ENCODE measurements around the gene RNF150. TPM values are rescaled to one million over a fixed set of nuclear protein-coding genes. Genes with fewer than 3 reads are reported as not detected.

The RNF150 gene
- total and polyA plus RNA-seq, 9 donors: 7.6 to 43.2 (median 31.2) TPM

DNA sequence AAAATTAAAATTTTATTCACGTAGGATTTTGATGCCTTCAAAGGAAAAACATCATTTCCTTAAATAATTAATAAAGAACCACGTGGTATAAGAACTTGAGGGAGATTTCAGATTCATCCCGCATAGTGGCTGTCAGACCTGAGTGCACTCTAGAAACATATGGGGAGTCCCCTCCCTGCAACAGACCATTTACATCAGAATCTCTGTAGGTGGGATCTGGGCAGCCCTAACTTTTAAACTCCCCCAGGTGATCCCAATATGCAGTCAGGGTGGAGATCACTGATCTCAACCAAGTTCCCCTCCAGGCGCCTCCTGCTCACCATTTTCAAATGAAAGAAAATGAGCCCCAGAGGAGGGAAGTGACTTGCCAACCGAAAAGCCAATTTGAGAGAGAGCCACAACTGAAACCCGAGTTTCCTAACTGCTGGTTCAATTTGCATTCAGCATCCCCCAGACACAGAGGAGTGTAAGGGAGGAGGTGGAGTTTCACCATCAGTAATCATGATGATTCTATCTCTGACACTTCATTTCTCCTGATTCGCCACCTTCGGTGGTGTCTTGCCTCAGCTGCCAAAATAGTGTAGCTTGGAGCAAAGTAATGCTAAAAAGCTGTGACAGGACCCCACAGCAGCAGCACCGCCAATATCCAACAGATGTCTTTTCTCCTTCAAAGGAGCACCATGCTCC is 11.4 kb downstream of the RNF150 start:
- TF ChIP-seq EP300 (IDR thresholded peaks at IDR 0.05) (no peak), POLR2A (IDR thresholded peaks at IDR 0.05) (no peak)
- TF ChIP-seq, protein P1, sequence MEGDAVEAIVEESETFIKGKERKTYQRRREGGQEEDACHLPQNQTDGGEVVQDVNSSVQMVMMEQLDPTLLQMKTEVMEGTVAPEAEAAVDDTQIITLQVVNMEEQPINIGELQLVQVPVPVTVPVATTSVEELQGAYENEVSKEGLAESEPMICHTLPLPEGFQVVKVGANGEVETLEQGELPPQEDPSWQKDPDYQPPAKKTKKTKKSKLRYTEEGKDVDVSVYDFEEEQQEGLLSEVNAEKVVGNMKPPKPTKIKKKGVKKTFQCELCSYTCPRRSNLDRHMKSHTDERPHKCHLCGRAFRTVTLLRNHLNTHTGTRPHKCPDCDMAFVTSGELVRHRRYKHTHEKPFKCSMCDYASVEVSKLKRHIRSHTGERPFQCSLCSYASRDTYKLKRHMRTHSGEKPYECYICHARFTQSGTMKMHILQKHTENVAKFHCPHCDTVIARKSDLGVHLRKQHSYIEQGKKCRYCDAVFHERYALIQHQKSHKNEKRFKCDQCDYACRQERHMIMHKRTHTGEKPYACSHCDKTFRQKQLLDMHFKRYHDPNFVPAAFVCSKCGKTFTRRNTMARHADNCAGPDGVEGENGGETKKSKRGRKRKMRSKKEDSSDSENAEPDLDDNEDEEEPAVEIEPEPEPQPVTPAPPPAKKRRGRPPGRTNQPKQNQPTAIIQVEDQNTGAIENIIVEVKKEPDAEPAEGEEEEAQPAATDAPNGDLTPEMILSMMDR (IDR thresholded peaks at IDR 0.05): no peak
- WGBS, 3 donors: 77 to 85% (median 81%) methylated on average over 9 of the region's 9 CpGs
- DNase-seq: no peak
- Histone ChIP-seq H3K4me1 (ENCODE audit: insufficient read depth) (peaks cover 3% of the 10 kb centered on the region), H3K27ac (no peak overlapping the region), H3K4me3 (no peak overlapping the region), H3K36me3 (no peaks in the 10 kb centered on the region), H3K9me3 (no peaks in the 10 kb centered on the region), H3K27me3 (no peaks in the 10 kb centered on the region)
- intact Hi-C loops (cut with DNase I): no loop called here

DNA sequence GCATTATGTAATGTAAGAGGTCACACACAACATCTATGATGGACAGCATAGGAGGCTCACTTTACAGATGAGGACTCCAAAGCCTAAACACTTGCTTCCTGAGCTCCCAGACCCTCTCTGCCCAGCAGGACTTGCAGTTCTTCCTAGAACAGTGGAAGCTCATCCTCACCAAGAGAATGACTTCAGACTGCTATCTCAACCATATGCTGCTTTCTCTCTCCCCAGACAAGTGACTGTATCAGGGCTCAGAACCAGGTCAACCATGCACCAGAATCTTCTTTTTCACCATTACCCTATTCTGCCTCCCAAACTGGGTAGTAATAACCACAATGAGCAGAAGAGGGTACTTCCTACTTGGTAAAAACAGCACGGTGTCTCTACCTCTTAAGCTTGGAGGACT is 12.2 kb downstream of the RNF150 start:
- H3K27ac ChIP-seq: no peak overlapping the region
- DNase-seq: no peak
- no peaks in the 10 kb centered on the region for H3K9me3 ChIP-seq
- WGBS, 3 donors: 91 to 97% (median 94%) methylated on average over 1 of the region's 1 CpG
- TF ChIP-seq, protein P1 (IDR thresholded peaks at IDR 0.05): no peak
- TF ChIP-seq POLR2A (IDR thresholded peaks at IDR 0.05): no peak
- no peak for TF ChIP-seq EP300 (IDR thresholded peaks at IDR 0.05)
- H3K4me3 ChIP-seq: no peak overlapping the region
- intact Hi-C loops (cut with DNase I): no loop called here
- H3K27me3 ChIP-seq: no peaks in the 10 kb centered on the region
- H3K4me1 ChIP-seq (ENCODE audit: insufficient read depth): peaks cover 1% of the 10 kb centered on the region
- no peaks in the 10 kb centered on the region for H3K36me3 ChIP-seq

DNA sequence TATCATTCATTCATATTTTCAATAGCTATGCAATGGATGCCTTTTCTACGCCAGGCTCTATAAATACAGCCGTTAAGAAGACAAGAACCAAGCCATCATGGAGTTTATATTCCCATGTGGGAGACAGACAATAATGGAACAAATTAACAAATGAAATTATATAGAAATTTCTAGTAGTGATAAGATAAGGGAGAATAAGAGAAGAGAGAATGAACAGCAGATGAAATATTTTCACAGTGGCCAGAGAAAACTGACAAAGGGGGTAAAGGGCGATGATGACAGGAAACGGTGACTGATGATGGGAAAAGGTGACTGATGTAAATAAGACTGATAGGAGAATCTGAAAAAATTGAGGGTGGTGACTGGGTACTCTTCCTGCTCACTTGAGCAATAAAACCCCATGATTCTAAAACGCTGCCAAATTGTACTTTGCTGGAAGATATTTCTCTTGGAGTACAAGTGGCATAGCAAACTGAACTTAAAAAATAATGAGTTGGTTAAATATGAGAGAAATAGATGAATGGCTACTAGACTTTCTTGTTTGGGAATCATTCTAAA is 13.2 kb downstream of the RNF150 start:
- Histone ChIP-seq H3K4me3 (no peak overlapping the region), H3K27ac (no peak overlapping the region), H3K36me3 (no peaks in the 10 kb centered on the region), H3K27me3 (no peaks in the 10 kb centered on the region), H3K9me3 (no peaks in the 10 kb centered on the region), H3K4me1 (ENCODE audit: insufficient read depth) (peaks cover 1% of the 10 kb centered on the region)
- no peak for DNase-seq
- intact Hi-C loops (cut with DNase I): no loop called here
- TF ChIP-seq POLR2A (IDR thresholded peaks at IDR 0.05): no peak
- TF ChIP-seq, protein P1 (IDR thresholded peaks at IDR 0.05): no peak
- TF ChIP-seq EP300 (IDR thresholded peaks at IDR 0.05): no peak
- WGBS, 3 donors: 91 to 93% (median 92%) methylated on average over 5 of the region's 5 CpGs

DNA sequence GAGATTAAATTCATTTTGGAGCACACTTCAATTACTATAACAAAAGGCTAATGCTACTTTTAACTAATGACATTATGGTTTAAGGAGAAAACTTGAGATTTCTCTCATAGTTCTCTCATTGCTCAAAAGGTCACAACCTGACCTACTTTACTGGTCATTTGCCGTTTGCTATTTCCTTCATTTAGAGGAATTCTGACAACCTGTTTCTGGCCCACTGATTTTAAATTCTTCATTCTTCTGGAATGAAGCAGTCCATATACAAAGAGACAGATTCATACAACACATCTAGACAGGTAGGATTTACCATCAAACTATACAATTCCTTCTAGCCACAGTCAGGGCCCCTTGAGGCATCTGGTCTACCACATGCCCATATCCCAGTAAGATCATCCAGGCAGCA is 14.2 kb downstream of the RNF150 start:
- H3K4me1 ChIP-seq (ENCODE audit: insufficient read depth): peaks cover under 1% of the 10 kb centered on the region
- no peak for TF ChIP-seq POLR2A (IDR thresholded peaks at IDR 0.05)
- no peak for TF ChIP-seq EP300 (IDR thresholded peaks at IDR 0.05)
- TF ChIP-seq, protein P1 (IDR thresholded peaks at IDR 0.05): no peak
- intact Hi-C loops (cut with DNase I): no loop called here

More for the DNA sequence above, 14.2 kb downstream of the RNF150 start:
- Histone ChIP-seq H3K9me3 (no peaks in the 10 kb centered on the region), H3K4me3 (no peak overlapping the region), H3K36me3 (no peaks in the 10 kb centered on the region), H3K27ac (no peak overlapping the region), H3K27me3 (no peaks in the 10 kb centered on the region)
- 47 to 67% (median 63%) methylated on average over 1 of the region's 1 CpG for WGBS, 3 donors
- no peak for DNase-seq
